NB4 (cell line): ENCODE measurements around the gene ACACA.

Experiments
- DNase-seq: peaks from one replicate; pipeline ENCODE4 v3.0.0; 2010; ENCODE audit warnings: low read depth
- H3K4me3 ChIP-seq: one replicate; pipeline ENCODE4 v1.5.1; 2011; ENCODE audit warnings: mild to moderate bottlenecking, low read depth, low read length, moderate library complexity
- CTCF ChIP-seq: IDR thresholded peaks from one replicate; pipeline ENCODE4 v1.5.1; 2012; ENCODE audit warnings: low read depth, low read length
- MAX ChIP-seq: IDR thresholded peaks from 2 replicates; pipeline ENCODE4 v1.6.1; 2011; ENCODE audit warnings: low read depth, low read length
- MYC ChIP-seq: IDR thresholded peaks from 2 replicates; pipeline ENCODE4 v1.6.1; 2011; ENCODE audit warnings: low read depth, low read length
- POLR2A ChIP-seq: IDR thresholded peaks from 2 replicates; pipeline ENCODE4 v1.6.1; 2011; ENCODE audit warnings: mild to moderate bottlenecking; ENCODE audit not compliant: insufficient read length; ENCODE audit errors: extremely low read depth

ACACA gene

GRCh38 chr17:37133136-37133535, 273.5 kb downstream of the ACACA start:
- H3K4me3 ChIP-seq: no peak overlapping the region
- DNase-seq: no peak
- TF ChIP-seq MYC (no peak), MAX (no peak), POLR2A (no peak), CTCF (no peak)

GRCh38 chr17:37131669-37132611, 274.7 kb downstream of the ACACA start:
- no peak overlapping the region for H3K4me3 ChIP-seq
- TF ChIP-seq MYC (no peak), CTCF (no peak), POLR2A (no peak), MAX (no peak)
- no peak for DNase-seq

- DNase-seq: no peak
- TF ChIP-seq MYC (no peak), POLR2A (no peak), CTCF (no peak), MAX (no peak)
- no peak overlapping the region for H3K4me3 ChIP-seq
These were observed 275.6 kb downstream of the ACACA start for GRCh38 chr17:37130984-37131446.

GRCh38 chr17:37124821-37125173, 281.8 kb downstream of the ACACA start:
- DNase-seq: no peak
- no peak for TF ChIP-seq MAX
- TF ChIP-seq MYC: no peak
- TF ChIP-seq POLR2A: no peak
- no peak for TF ChIP-seq CTCF
- no peak overlapping the region for H3K4me3 ChIP-seq

GRCh38 chr17:37123941-37124820, 282.5 kb downstream of the ACACA start:
- TF ChIP-seq MAX: no peak
- TF ChIP-seq CTCF: no peak
- TF ChIP-seq MYC: no peak
- TF ChIP-seq POLR2A: no peak
- H3K4me3 ChIP-seq: no peak overlapping the region
- peak; percentile 85 for DNase-seq
